ENCODE results near the gene GAGE12F. TPM values are rescaled to one million over a fixed set of nuclear protein-coding genes. Genes with fewer than 3 reads are reported as not detected.
"Not testable (repeated sequence)": the region's sequence is repeated elsewhere in the genome, so short reads cannot be mapped to it uniquely, and the experiment has no call there.

The GAGE12F gene
- total RNA-seq = not detected
- long read RNA-seq = 0 reads

DNA sequence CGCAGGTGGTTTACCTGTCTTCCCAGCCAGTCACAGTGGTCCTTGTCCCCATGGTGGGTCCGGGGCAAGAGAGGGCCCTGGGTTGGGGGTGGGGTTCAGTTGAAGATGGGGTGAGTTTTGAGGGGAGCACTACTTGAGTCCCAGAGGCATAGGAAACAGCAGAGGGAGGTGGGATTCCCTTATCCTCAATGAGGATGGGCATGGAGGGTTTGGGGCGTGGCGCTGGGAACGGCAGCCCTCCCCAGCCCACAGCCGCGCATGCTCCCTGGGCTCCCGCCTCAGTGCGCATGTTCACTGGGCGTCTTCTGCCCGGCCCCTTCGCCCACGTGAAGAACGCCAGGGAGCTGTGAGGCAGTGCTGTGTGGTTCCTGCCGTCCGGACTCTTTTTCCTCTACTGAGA is at the start of gene GAGE12F:
TSS of gene GAGE12F (plus strand) at position 301 of the 400 bp plus-strand sequence. CDS start 1,155 bp downstream, outside the sequence.
- H3K36me3 ChIP-seq; DNase-seq; intact Hi-C loops (cut with DNase I); H3K4me1 ChIP-seq; H3K27ac ChIP-seq; H3K9me3 ChIP-seq; ATAC-seq; H3K4me3 ChIP-seq; H3K27me3 ChIP-seq: not testable (repeated sequence)
- WGBS (ENCODE audit: insufficient coverage, low coverage, low lambda C conversion rate, missing lambda C conversion rate) = no CpG with 5 or more reads among the region's 16 CpGs

GRCh38 chrX:49531877-49532276 is 28.8 kb upstream of the GAGE12F start, which contains the start of gene GAGE12C:
GAGE12C (plus strand) TSS chrX:49532177; CDS start chrX:49533332, 1,155 bp downstream.
- H3K9me3 ChIP-seq; intact Hi-C loops (cut with DNase I); H3K27me3 ChIP-seq; DNase-seq; H3K4me3 ChIP-seq; H3K27ac ChIP-seq; H3K36me3 ChIP-seq; ATAC-seq; H3K4me1 ChIP-seq: not testable (repeated sequence)
- WGBS (ENCODE audit: insufficient coverage, low coverage, low lambda C conversion rate, missing lambda C conversion rate) = no CpG with 5 or more reads among the region's 16 CpGs

DNA sequence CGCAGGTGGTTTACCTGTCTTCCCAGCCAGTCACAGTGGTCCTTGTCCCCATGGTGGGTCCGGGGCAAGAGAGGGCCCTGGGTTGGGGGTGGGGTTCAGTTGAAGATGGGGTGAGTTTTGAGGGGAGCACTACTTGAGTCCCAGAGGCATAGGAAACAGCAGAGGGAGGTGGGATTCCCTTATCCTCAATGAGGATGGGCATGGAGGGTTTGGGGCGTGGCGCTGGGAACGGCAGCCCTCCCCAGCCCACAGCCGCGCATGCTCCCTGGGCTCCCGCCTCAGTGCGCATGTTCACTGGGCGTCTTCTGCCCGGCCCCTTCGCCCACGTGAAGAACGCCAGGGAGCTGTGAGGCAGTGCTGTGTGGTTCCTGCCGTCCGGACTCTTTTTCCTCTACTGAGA is 19.2 kb upstream of the GAGE12F start, which contains the start of gene GAGE12D:
TSS of gene GAGE12D (plus strand) at position 301 of the 400 bp plus-strand sequence. CDS start 1,155 bp downstream, outside the sequence.
- H3K9me3 ChIP-seq; ATAC-seq; H3K27ac ChIP-seq; H3K4me3 ChIP-seq; H3K4me1 ChIP-seq; H3K36me3 ChIP-seq; H3K27me3 ChIP-seq; intact Hi-C loops (cut with DNase I); DNase-seq: not testable (repeated sequence)
- no CpG with 5 or more reads among the region's 16 CpGs for WGBS (ENCODE audit: insufficient coverage, low coverage, low lambda C conversion rate, missing lambda C conversion rate)

DNA sequence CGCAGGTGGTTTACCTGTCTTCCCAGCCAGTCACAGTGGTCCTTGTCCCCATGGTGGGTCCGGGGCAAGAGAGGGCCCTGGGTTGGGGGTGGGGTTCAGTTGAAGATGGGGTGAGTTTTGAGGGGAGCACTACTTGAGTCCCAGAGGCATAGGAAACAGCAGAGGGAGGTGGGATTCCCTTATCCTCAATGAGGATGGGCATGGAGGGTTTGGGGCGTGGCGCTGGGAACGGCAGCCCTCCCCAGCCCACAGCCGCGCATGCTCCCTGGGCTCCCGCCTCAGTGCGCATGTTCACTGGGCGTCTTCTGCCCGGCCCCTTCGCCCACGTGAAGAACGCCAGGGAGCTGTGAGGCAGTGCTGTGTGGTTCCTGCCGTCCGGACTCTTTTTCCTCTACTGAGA is 9.7 kb upstream of the GAGE12F start, which contains the start of gene GAGE12E:
TSS of gene GAGE12E (plus strand) at position 301 of the 400 bp plus-strand sequence. CDS start 1,155 bp downstream, outside the sequence.
- intact Hi-C loops (cut with DNase I); DNase-seq; H3K4me3 ChIP-seq; H3K36me3 ChIP-seq; ATAC-seq; H3K27me3 ChIP-seq; H3K4me1 ChIP-seq; H3K9me3 ChIP-seq; H3K27ac ChIP-seq: not testable (repeated sequence)
- WGBS (ENCODE audit: insufficient coverage, low coverage, low lambda C conversion rate, missing lambda C conversion rate) = no CpG with 5 or more reads among the region's 16 CpGs

DNA sequence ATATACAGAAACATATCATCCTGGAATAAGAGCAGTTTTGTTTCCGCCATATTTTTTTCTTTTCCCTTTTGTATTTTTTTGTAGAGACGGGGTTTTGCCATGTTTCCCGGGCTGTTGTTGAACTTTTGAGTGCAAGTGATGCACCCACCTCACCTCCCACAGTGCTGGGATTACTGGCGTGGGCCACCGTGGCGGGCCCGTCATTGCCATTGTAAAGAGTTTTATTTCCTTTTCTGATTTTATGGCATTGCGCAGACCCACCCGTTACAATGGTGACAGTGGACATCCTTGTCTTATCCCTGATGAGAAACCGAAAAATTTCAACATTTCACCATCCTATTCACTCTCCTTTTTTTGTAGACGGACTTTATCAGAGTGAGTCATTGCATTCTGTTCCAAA is 8.1 kb downstream of the GAGE12F start:
- H3K9me3 ChIP-seq; ATAC-seq; H3K36me3 ChIP-seq; H3K4me1 ChIP-seq; H3K27ac ChIP-seq; H3K4me3 ChIP-seq; intact Hi-C loops (cut with DNase I); H3K27me3 ChIP-seq: not testable (repeated sequence)
- peak in 2 of 3 donors; percentile 40 to 52 for DNase-seq
- WGBS (ENCODE audit: insufficient coverage, low coverage, low lambda C conversion rate, missing lambda C conversion rate) = no CpG with 5 or more reads among the region's 11 CpGs

GRCh38 chrX:49569152-49569551 is 8.5 kb downstream of the GAGE12F start:
- DNase-seq = peak in 2 of 3 donors; percentile 2 to 34
- WGBS (ENCODE audit: insufficient coverage, low coverage, low lambda C conversion rate, missing lambda C conversion rate) = no CpG with 5 or more reads among the region's 13 CpGs
- H3K27me3 ChIP-seq = not testable (repeated sequence)

DNA sequence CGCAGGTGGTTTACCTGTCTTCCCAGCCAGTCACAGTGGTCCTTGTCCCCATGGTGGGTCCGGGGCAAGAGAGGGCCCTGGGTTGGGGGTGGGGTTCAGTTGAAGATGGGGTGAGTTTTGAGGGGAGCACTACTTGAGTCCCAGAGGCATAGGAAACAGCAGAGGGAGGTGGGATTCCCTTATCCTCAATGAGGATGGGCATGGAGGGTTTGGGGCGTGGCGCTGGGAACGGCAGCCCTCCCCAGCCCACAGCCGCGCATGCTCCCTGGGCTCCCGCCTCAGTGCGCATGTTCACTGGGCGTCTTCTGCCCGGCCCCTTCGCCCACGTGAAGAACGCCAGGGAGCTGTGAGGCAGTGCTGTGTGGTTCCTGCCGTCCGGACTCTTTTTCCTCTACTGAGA is 9.5 kb downstream of the GAGE12F start, which contains the start of gene GAGE12G:
TSS of gene GAGE12G (plus strand) at position 301 of the 400 bp plus-strand sequence. CDS start 1,155 bp downstream, outside the sequence.
- H3K9me3 ChIP-seq; ATAC-seq; intact Hi-C loops (cut with DNase I); H3K27me3 ChIP-seq; H3K4me1 ChIP-seq; H3K36me3 ChIP-seq; H3K27ac ChIP-seq; H3K4me3 ChIP-seq; DNase-seq: not testable (repeated sequence)
- no CpG with 5 or more reads among the region's 16 CpGs for WGBS (ENCODE audit: insufficient coverage, low coverage, low lambda C conversion rate, missing lambda C conversion rate)

More at GRCh38 chrX:49569152-49569551, 8.5 kb downstream of the GAGE12F start:
- H3K27ac ChIP-seq; ATAC-seq; intact Hi-C loops (cut with DNase I); H3K4me3 ChIP-seq; H3K9me3 ChIP-seq; H3K36me3 ChIP-seq; H3K4me1 ChIP-seq: not testable (repeated sequence)

- intact Hi-C loops (cut with DNase I); H3K27ac ChIP-seq; H3K9me3 ChIP-seq; DNase-seq; H3K36me3 ChIP-seq; H3K27me3 ChIP-seq; H3K4me3 ChIP-seq; ATAC-seq; H3K4me1 ChIP-seq: not testable (repeated sequence)
- no CpG with 5 or more reads among the region's 16 CpGs for WGBS (ENCODE audit: insufficient coverage, low coverage, low lambda C conversion rate, missing lambda C conversion rate)
These were observed 19.0 kb downstream of the GAGE12F start, which contains the start of gene GAGE12H for GRCh38 chrX:49579649-49580048. GAGE12H (plus strand) TSS chrX:49579949; CDS start chrX:49581104, 1,155 bp downstream.

DNA sequence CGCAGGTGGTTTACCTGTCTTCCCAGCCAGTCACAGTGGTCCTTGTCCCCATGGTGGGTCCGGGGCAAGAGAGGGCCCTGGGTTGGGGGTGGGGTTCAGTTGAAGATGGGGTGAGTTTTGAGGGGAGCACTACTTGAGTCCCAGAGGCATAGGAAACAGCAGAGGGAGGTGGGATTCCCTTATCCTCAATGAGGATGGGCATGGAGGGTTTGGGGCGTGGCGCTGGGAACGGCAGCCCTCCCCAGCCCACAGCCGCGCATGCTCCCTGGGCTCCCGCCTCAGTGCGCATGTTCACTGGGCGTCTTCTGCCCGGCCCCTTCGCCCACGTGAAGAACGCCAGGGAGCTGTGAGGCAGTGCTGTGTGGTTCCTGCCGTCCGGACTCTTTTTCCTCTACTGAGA is 28.6 kb downstream of the GAGE12F start, which contains the start of gene GAGE2A:
TSS of gene GAGE2A (plus strand) at position 301 of the 400 bp plus-strand sequence. CDS start 1,155 bp downstream, outside the sequence.
- ATAC-seq; H3K4me1 ChIP-seq; H3K27ac ChIP-seq; H3K4me3 ChIP-seq; H3K9me3 ChIP-seq; intact Hi-C loops (cut with DNase I); DNase-seq; H3K27me3 ChIP-seq; H3K36me3 ChIP-seq: not testable (repeated sequence)
- WGBS (ENCODE audit: insufficient coverage, low coverage, low lambda C conversion rate, missing lambda C conversion rate) = no CpG with 5 or more reads among the region's 16 CpGs

DNA sequence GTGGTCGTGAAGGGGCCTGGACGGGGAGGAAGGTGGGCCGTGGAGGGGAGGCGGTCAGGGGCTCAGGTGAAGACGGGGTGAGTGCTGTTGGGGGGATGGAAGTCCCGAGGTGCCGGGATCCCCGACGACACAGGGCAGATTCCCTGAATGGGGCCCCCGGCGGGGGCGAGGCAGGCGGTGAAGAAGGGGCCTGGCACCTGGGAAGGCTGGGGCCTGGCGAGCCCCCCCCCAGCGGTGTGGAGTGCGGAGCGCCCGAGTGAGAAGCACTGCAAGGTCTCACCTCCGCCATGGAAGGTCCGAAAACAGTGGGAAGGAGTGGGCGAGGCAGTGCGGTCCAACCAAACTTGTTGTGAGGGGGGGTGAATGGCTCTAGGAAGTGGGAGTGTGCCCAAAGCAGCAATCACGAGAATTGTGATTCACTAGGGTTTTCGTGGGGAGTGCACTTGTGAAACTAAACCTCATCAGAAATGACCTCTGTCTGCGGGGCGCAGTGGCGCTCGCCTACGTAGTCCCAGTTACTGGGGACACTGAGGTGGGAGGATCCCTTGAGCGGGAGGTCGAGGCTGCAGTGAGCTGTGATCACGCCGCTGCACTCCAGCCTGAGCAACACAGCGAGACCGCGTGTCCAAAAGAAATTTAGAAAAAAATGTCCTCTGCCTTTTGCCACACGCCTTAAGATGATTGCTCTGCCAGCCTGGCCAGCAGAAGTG is 29.3 kb downstream of the GAGE12F start:
- H3K4me3 ChIP-seq; H3K36me3 ChIP-seq; H3K4me1 ChIP-seq; H3K9me3 ChIP-seq; ATAC-seq; H3K27ac ChIP-seq; H3K27me3 ChIP-seq; intact Hi-C loops (cut with DNase I): not testable (repeated sequence)
- 84% methylated on average over 30 of the region's 37 CpGs for WGBS (ENCODE audit: insufficient coverage, low coverage, low lambda C conversion rate, missing lambda C conversion rate)
- peak; percentile 44 to 59 (median 49) for DNase-seq

DNA sequence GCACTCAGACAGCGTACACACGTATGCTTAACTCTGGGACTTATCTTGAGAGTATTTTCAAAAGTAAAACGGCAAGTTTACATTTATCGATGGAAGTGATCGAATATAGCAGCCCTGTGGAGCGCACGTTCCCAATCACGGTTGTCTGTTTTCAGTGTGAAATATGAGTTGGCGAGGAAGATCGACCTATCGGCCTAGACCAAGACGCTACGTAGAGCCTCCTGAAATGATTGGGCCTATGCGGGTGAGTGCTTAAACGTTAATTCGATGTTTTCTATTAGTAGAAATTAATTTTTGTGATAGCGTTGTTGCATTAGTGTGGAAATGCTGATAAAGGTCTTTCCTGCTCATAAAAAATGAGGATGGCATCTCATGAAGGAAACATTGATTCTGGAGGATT is 29.8 kb downstream of the GAGE12F start:
- DNase-seq; H3K27me3 ChIP-seq; H3K4me1 ChIP-seq; H3K36me3 ChIP-seq; H3K9me3 ChIP-seq; H3K4me3 ChIP-seq; intact Hi-C loops (cut with DNase I); H3K27ac ChIP-seq; ATAC-seq: not testable (repeated sequence)
- 83% methylated on average over 14 of the region's 17 CpGs for WGBS (ENCODE audit: insufficient coverage, low coverage, low lambda C conversion rate, missing lambda C conversion rate)
